AML-193 (cell line): Measurements from ENCODE around the gene KIAA1210.
"Not testable (repeated sequence)": the region's sequence is repeated elsewhere in the genome, so short reads cannot be mapped to it uniquely, and the experiment has no call there.

ENCODE experiments used
- DNase-seq, 2 experiments: peaks; one replicate each; lab custom pipeline; 2025; lab: John Stamatoyannopoulos, UW

The KIAA1210 gene

DNA sequence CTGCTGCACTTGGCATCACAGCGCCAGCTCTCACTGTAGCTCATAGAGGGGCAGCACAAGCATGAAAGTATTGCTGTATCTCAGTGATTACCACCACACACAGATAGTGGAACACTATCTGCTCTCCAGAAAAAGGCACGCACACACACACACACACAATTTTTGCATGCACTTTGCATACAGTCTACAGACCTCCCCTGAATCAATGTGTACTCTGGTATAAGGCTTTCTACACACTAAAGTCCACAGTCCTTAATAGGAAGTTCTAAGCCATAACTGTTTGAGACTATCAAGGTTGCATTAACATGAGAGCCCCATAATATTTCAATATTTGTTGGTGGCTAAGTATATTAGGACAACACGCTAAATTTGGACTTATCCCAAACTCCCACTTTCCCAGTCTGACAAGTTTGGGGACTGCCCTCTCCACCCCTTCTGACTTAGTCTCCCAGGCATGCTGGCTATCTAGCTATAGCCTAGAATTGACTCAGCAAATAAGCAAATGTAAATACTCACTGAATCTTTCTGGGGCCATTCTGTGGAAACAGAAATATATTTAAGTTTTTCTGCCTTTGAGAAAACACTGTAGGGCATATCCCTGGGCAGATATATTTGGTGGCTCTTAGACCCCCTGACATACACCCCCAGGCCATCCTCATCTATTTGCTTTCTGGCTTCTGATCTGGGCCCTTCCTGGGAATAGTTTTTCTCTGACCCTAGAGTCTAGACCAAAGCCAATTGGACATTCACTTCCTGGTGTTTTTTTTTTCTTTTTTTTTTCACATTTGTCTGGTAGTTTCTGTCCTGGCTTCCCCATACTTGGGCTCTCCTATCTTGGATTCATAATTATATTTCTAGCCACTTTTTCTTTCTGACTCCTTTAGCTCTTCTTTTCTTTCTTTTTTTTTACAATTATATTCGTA lies 91.2 kb downstream of the KIAA1210 start:
- DNase-seq: no peak

DNA sequence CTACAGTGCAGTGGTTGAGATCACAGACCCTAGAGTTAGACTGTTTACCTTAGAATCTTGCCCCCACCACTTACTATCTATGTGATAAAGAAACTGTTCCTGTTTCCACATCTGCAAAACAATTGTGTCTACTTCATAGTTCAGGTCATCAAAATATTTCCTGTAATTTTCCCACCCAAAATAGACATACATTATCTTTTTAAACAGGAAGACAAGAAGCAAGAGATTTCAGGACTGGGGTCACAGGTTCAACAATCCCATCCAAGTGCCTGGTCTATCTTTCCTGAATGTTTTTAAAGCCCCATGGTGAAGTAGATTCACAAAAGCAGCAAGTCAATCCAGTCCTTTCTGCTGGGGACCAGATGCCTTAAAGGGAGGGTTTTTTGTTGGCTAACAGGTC lies 96.6 kb downstream of the KIAA1210 start:
- no peak for DNase-seq

DNA sequence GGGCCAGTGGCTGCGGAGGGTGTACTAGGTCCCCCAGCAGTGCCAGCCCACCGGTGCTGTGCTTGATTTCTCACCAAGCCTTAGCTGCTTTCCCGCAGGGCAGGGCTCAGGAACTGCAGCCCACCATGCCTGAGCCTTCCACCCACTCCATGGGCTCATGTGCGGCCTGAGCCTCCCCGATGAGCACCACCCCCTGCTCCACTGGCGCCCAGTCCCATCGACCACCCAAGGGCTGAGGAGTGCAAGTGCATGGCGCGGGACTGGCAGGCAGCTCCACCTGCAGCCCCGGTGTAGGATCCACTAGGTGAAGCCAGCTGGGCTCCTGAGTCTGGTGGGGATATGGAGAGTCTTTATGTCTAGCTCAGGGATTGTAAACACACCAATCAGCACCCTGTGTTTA lies 98.0 kb downstream of the KIAA1210 start:
- DNase-seq: not testable (repeated sequence)

DNA sequence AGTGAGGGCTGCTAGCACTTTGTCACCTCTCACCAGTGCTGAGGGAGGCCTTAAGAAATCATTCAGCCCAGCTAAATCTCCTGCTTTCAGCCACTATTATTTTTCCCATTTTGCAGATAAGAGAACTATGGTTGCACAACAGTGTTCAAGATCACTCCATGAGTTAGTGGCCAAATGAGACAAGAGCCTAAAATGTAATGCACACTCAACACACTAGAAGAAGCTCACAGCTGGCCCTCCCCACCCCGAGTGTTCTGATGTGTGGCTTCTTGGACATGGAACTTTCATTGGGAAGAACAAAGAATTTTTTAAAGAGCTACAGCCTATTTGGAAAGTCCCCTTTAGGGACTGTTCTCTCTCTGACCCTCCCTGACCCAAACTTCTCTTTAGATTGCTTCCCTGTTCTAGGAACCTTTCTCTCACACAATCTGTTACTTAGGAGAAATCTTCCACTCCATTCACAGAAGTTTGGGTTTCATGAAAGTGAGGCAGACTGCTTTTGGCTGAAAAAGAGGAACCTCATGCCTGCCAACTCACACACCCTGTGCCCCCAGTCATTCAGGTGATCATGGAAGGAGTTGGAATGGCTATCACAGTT lies 98.8 kb downstream of the KIAA1210 start:
- DNase-seq: no peak
